Esophagus (tissue), 2 donors: ENCODE data around the gene DNAJC19. TPM values are rescaled to one million over a fixed set of nuclear protein-coding genes. Genes with fewer than 3 reads are reported as not detected.

Experiments
- polyA plus RNA-seq, 2 donors: library from polyadenylated mRNA; stranded (reverse); fragments of 200-250 nt; gene quantifications; one replicate each; pipeline ENCODE4 v1.2.3, GENCODE V29; 2013
- donor health status: healthy with polysubstance abuse.
- donor health status: Bipolar disorder and iron deficiency.

The DNAJC19 gene
- polyA plus RNA-seq, 2 donors = 35.6 to 36.1 TPM

Other genes starting within 250 kb of the DNAJC19 start
- 10 to 100 TPM; 32.8 to 41.9 TPM for gene FXR1, start 77.1 kb downstream of the DNAJC19 start, polyA plus RNA-seq